GM19099 (cell line): ENCODE data around the gene C3orf22.

Source experiments
- POLR2A ChIP-seq: IDR thresholded peaks from 3 replicates; pipeline ENCODE4 v1.6.1; 2011; ENCODE audit warnings: low read depth; ENCODE audit not compliant: insufficient read length; ENCODE audit errors: extremely low read depth

Gene C3orf22

DNA sequence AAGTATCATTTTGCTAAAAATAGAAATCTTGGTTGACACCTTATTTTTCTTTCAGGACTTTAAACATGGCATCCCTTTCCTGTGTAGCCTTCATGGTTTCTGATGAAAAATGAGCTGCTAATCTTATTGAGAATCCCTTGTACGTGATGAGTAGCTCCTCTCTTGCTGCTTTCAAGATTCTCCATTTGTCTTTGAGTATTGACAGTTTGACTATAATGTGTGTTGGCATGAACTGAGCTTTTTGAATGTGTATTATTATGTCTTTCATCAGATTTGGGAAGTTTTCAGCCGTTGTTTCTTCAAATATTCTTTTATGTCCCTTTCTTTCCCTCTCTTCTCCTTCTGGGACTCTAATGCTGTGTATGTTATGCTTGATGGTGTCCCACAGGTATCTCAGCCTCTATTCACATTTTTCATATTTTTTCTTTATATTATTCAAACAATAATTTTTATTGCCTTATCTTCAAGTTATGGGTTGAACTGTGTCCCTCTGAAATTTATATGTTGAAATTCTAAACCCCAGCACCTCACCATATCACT, 4.1 kb upstream of the C3orf22 start:
- no peak for TF ChIP-seq POLR2A

DNA sequence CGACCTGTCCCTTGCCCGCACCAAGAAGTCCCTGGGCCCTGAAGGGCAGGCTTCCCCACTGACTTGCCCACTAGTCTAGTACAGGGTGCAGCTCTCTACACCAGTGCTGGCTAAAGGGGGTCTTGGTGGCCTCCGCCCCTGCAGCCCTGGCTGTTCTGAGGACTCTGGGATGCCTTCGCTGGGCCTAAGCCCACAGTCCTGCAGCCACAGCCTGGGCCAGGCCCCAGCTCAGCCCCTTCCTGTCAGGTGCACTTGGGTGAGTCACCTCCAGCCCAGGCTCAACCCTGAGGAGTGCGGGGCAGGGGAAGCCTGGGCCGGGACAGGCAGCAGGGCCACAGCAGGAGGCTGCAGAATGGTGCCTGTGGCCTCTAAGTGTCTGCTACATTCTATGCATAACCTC, 971 bp downstream of the C3orf22 start:
- no peak for TF ChIP-seq POLR2A

DNA sequence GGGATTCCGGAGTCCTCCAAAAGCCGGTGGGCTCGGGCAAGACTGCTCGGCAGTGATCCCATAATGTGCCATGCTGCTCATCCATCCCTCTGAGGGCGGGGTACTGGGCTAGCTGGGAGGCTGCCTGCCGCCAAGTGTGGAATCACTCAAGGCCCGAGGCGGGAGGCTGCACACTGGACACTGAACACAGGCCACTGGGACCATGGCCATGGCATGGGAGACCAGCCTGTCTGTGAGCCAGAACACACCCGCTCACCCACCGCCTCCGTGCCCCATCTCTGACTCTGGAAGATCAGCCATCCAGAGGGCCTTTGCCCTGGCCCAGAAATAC, 1.4 kb downstream of the C3orf22 start:
- TF ChIP-seq POLR2A = no peak

DNA sequence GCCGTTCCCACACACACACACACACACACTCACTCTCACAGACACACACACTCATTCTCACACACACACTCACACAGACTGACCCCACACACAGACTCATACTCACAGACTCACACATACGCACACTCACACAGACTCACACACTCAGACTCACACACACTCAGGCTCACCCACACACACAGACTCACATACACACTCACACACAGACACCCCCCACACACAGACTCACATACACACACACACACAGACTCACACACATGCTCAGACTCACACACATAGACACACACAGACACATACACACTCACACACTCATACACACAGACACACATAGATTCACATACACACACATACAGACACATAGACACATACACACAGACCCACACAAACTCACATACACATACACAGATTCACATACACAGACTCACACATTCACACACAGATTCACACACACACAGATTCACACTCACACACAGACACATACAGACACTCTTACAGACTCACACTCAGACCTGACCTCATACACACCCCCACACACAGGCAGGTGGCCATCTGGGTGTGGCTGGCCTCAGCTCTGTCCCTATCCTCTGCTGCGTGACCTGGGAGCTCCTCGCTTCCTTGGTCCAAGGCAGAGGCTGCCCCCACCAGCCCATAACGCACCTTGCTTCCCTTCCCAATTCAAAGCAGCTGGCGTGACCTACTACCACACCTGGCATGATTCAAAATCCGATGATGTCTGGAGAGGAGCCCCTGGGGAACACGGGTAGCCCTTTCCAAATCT, 1.9 kb downstream of the C3orf22 start:
- no peak for TF ChIP-seq POLR2A

DNA sequence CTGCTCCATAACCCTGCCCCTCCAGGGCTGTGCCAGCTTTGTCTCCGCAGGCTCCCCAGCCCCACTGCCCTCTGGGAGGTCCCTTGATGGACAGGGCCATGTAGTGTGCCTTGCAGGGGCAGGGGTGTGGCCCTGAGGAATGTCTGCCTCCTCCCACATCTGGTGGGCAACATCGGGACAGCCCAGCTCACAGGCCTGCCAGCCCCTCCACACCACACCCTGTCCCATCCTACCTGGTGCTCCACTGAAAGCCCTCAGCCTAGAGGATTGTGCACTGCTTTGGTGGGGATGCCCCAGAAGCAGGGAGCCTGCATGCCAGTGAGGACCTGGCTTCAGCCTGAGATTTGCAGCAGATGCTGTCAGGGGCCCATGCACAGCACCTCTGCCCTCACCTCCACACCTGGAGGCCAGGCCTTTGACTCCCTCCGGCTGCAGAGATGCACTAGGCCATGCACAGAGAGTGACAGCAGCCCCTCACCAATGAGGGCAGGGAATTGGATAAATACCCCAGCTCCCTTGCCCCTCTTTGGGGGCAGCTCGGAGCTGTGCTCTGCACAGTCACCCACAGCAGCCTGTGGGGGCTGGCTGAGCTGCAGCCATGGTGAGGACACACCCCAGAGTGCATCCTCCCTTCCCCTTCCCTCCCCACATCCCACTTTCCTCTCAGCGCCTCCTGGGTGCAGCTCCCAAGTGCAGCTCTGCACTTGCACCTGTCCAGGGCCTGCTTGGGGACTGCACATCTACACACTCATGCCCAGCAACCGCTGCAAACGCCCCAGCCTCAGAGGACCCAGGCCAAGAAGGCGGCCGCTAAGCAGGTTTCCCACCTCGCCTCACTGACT, 2.7 kb downstream of the C3orf22 start:
- TF ChIP-seq POLR2A = no peak

DNA sequence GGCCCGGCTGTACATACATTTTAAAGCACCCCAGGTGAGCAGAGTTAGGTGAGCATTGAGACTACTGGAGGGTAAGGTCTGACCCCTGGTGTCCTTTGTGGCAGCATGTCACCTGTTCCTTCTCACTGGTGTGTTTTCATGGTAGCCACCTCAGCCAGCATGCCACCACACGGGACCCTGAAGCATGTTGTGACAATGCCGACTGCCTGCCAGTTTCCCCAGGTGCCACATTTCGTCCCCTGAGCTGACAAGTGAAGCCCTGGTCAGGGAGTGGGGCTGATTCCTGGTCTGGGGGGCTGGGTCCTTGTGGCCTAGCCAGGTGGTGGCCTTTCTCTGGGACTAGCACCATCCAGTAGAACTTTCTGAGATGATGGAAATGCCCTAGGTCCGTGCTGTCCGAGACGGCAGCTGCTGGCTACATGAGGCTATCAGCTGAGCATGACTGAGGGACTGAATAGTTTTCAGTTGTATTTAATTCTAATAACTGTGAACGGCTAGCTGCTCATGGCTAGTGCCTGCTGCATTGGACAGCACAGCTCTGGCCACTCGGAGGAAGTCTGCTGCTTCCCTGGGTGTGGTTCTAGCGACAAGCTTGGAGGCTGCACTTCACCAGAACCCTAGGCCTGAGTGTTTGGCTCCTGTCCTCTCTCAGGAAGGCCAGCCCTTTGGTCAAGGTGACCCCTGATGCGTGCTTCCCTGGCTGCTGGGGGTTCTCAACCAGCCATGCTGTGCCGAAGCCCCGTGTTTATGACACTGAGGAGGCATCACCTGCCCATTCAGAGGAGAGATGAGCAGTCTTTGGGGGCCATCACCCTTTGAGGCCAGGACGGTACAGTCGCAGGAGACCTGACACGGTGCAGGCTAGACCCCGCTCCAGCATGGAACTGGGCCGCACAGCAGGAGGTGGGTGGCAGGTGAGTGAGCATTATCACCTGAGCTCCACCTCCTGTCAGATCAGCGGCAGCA, 3.9 kb downstream of the C3orf22 start:
- no peak for TF ChIP-seq POLR2A

DNA sequence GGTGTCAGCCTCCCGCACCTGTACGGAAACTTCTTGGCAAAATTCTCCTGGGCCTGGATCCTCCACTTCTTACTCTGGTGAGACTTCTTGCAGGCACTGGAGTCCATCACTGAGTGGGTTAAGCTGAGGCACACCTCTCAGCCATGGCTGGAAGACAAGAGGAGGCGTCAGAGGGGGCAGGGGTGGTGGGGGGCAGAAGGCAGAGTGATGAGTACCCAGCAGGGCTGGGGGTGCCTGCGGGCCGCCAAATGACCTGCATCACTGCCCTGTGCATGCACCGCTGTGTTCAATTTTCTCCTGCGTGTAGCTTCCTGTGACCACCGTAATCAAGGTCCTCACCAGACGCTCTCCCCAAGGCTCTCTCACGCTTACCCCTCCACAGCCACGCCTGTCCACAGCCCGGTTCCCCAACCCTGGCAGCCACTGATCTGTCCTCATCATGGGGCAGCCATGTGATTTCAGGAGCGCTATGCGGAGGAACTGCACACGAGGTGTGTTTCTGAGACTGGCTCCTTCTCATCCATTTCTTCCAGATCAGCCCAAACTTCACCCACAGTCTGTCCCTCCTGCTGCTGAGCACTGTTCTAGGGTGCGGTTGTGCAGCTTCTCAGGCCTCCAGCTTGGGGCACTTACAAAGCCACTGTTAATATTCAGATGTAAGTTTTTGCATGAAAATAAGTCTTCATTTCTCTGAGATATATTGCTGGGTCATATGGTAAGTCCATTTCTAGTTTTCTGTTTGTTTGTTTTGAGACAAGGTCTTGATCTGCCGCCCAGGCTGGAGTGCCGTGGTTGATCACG, 5.2 kb downstream of the C3orf22 start:
- no peak for TF ChIP-seq POLR2A

DNA sequence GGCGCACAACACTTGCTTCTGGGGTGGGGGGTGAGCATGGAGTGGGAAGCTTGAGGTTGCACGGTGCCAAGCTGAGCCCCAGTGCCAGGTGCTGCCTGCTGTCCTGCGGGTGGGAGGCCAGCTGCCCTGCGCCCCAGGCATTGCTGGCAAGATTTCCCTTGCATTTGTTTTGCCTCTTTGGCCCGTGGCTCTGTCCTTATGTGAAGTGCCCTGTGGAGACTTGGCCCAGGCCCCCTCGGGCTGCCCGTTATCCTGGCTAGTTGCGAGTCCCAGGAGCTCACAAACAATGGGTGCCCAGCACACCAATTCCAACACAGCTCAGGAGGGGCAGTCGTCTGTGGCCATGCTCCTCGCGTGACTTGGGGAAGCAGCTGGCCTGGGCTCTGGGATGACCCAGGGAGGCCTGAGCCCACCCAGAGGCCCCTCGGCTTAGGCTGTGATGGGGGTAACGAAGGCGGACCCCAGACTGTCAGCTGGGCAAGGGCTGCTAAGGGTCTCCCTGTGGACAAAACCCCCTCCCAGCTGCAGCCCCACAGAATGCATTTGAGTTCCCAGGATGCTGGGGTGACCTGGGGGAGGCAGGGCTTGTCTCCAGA, 5.9 kb downstream of the C3orf22 start:
- TF ChIP-seq POLR2A = no peak

DNA sequence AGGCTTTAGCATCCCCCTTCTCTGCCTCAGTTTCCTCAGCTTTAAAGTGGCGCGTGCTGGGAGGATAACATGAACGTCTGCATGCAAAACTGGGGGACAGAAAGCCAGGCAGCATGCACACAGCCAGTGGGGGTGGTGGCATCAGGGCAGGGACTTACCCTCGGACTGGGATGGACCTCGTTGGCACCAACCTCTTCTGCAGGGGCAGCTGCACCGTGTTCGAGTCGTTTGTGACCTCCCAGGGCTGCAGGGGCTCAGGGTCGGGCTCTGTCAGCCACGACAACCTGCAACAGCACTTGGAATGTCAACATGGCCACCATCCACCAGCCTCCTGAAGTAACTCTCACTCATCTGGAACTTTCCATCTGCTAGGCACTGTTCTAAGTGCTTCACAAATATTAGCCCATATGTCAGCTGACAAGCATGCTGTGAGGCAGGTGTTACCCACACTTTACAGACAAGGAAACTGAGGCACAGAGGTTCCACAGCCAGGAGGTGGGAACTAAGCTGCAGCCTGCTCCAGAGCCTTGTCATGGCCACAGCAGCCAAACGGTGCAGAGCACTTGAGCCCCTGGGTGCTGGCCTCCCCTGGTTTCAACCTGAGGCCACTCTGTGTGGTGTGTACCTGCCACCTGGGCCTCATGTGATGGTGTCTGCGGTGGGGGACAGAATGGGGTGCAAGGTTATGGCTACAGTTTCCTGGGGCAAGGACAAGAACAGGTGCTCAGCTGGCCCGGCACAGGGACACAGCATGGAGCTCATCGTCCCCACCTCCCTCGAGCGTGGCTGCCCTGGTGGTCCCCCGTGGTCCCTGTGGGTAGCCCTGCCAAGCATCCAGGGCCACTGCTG, 6.7 kb downstream of the C3orf22 start:
- no peak for TF ChIP-seq POLR2A

DNA sequence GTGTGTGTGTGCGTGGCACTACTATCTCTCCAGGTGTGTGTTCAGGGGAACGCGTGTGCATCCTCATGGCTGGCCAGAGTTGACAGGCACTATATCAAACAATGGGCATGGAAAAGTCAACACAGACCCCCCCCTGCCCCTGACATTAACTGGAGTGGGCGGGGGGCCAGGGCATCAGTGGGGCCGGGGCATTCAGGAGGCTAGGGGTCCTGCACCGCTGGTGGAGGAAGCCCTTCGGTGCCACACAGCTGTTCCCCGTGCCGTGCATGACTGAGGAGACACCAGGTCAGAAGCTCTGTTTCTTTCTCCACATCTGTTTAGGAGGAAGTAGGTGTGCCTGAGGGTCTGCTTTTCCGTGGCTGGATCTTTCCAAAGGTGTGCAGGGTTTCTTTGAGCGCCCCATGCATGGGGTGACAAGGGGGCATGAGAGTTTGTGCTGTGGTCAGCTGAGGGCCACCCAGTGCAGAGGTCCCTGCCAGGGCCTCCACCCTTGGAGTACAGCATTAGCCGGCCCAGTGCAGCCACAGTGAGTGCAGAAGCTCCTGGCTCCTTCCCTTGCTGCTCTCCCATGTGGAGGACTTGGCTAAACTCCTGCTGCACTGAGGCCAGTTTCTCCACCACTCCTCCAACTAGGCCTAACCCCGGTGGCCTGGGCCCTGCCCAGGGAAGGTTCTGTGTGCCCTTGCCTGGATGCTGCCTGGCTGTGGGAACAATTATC, 7.5 kb downstream of the C3orf22 start:
- no peak for TF ChIP-seq POLR2A

DNA sequence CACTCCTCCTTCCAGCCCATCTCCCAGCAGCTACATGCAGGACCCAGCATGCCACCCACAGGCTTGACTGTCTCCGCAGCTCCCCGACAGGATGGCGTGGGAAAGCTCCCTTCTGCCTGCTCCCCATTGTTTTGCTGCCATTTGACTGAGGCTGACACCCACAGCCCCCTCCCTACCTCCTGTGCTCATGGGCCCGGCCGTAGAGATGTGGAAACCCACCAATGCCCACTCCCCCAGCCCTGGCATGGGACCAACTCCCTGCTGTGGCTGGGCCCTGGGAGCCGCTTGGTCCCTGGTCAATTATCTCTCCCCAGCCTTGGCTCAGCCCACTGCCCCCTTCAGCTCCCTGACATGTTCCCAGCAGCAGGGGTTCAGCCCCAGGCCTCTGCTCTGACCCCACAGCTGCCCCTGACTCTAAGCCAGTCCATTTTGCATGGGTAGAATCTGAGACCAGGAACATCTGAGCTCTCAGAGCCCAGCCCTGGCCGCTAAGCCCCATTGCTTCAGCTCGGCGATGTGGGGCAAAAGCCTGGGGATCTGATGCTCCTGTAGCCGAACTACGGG, 8.2 kb downstream of the C3orf22 start:
- no peak for TF ChIP-seq POLR2A
